RWPE2 (cell line): ENCODE data around the gene SLC4A7.

Experiments used
- ATAC-seq: fragments of 200-7000 bp; cut with Tn5 transposase; 3 replicates; pipeline ENCODE4 v1.9.1; 2021; ENCODE audit warnings: low read depth
- DNase-seq: peaks from one replicate; pipeline ENCODE4 v3.0.0-alpha.2; 2020; ENCODE audit warnings: low spot score
- H3K27ac ChIP-seq: fragments of 450-650 bp; 2 replicates; pipeline ENCODE4 v1.5.1; 2017; ENCODE audit warnings: mild to moderate bottlenecking; ENCODE audit not compliant: poor library complexity, severe bottlenecking
- H3K27me3 ChIP-seq: fragments of 250-450 bp; sonication (Bioruptor Pico); 2 replicates; pipeline ENCODE4 v1.5.1; 2021; ENCODE audit warnings: mild to moderate bottlenecking, moderate library complexity; ENCODE audit not compliant: insufficient read depth, poor library complexity, severe bottlenecking
- H3K36me3 ChIP-seq: fragments of 250-450 bp; sonication (Bioruptor Pico); 2 replicates; pipeline ENCODE4 v1.5.1; 2020; ENCODE audit warnings: low read depth, mild to moderate bottlenecking, moderate library complexity
- H3K4me1 ChIP-seq: fragments of 250-450 bp; sonication (Bioruptor Pico); 2 replicates; pipeline ENCODE4 v1.5.1; 2021; ENCODE audit warnings: mild to moderate bottlenecking, moderate library complexity; ENCODE audit not compliant: insufficient read depth, poor library complexity, severe bottlenecking
- H3K4me3 ChIP-seq: fragments of 250-450 bp; sonication (Bioruptor Pico); 2 replicates; pipeline ENCODE4 v1.5.1; 2021; ENCODE audit warnings: mild to moderate bottlenecking, moderate library complexity; ENCODE audit not compliant: severe bottlenecking
- H3K9me3 ChIP-seq: fragments of 250-450 bp; sonication (Bioruptor Pico); 2 replicates; pipeline ENCODE4 v1.5.1; 2021; ENCODE audit warnings: mild to moderate bottlenecking, moderate library complexity; ENCODE audit not compliant: severe bottlenecking
- CTCF ChIP-seq: fragments of 450-650 bp; IDR thresholded peaks from one replicate; pipeline ENCODE4 v1.5.1; 2017; ENCODE audit warnings: mild to moderate bottlenecking, moderate library complexity; ENCODE audit not compliant: poor library complexity, severe bottlenecking

The SLC4A7 gene

GRCh38 chr3:27454461-27454860 lies 29.7 kb downstream of the SLC4A7 start:
- Histone ChIP-seq H3K27ac (no peak overlapping the region), H3K36me3 (peaks cover 28% of the 10 kb centered on the region), H3K27me3 (no peaks in the 10 kb centered on the region), H3K4me3 (no peak overlapping the region), H3K4me1 (peaks cover 7% of the 10 kb centered on the region), H3K9me3 (no peaks in the 10 kb centered on the region)
- no peak for TF ChIP-seq CTCF
- no peak for ATAC-seq
- DNase-seq: no peak

- Histone ChIP-seq H3K27ac (no peak overlapping the region), H3K4me1 (peaks cover 7% of the 10 kb centered on the region)
- TF ChIP-seq CTCF: no peak
Measured at GRCh38 chr3:27452368-27453090, 31.7 kb downstream of the SLC4A7 start.

GRCh38 chr3:27451842-27452241 lies 32.3 kb downstream of the SLC4A7 start:
- no peak for TF ChIP-seq CTCF
- no peak for DNase-seq
- Histone ChIP-seq H3K27me3 (no peaks in the 10 kb centered on the region), H3K4me1 (peaks cover 7% of the 10 kb centered on the region), H3K4me3 (no peak overlapping the region), H3K27ac (no peak overlapping the region), H3K9me3 (no peaks in the 10 kb centered on the region), H3K36me3 (peaks cover 37% of the 10 kb centered on the region)
- no peak for ATAC-seq

More at GRCh38 chr3:27452368-27453090, 31.7 kb downstream of the SLC4A7 start:
- Histone ChIP-seq H3K9me3 (no peaks in the 10 kb centered on the region), H3K27me3 (no peaks in the 10 kb centered on the region), H3K36me3 (peaks cover 31% of the 10 kb centered on the region), H3K4me3 (no peak overlapping the region)
- ATAC-seq (no peak), DNase-seq (no peak)

- DNase-seq (no peak), ATAC-seq (no peak)
Measured at GRCh38 chr3:27451251-27451650, 32.9 kb downstream of the SLC4A7 start.

More at GRCh38 chr3:27451251-27451650, 32.9 kb downstream of the SLC4A7 start:
- no peak overlapping the region for H3K27ac ChIP-seq
- no peak for TF ChIP-seq CTCF
- no peaks in the 10 kb centered on the region for H3K9me3 ChIP-seq
- H3K4me3 ChIP-seq: no peak overlapping the region
- H3K36me3 ChIP-seq: peaks cover 38% of the 10 kb centered on the region
- H3K4me1 ChIP-seq: peaks cover 7% of the 10 kb centered on the region
- H3K27me3 ChIP-seq: no peaks in the 10 kb centered on the region
